Measurements from ENCODE around the gene HYOU1.

GRCh38 chr11:119019996-119020395 lies 37.0 kb downstream of the HYOU1 start:
- TF ChIP-seq CTCF (IDR thresholded peaks at IDR 0.05; ENCODE audit: borderline replicate concordance, extremely low read depth, low read length, poor library complexity, severe bottlenecking) (no peak), EZH2 (IDR thresholded peaks at IDR 0.05; ENCODE audit: borderline replicate concordance, low read depth, low read length, severe bottlenecking) (no peak)

All from DND-41 (cell line).